Pulmonary artery endothelial cell (primary cell): ENCODE results near the gene INTS2. TPM values are rescaled to one million over a fixed set of nuclear protein-coding genes. Genes with fewer than 3 reads are reported as not detected.
A peak's percentile ranks its signal among the peaks of the same experiment; 100 is the strongest.
"Not testable (repeated sequence)": the region's sequence is repeated elsewhere in the genome, so short reads cannot be mapped to it uniquely, and the experiment has no call there.

Experiments used
- DNase-seq: peaks from one replicate; pipeline ENCODE4 v3.0.0-alpha.2; 2011; ENCODE audit warnings: low read depth, low spot score
- total RNA-seq: library from RNA; depleted of rRNA; stranded (reverse); fragments of >200 nt; gene quantifications from 2 replicates; pipeline ENCODE4 v1.2.3, GENCODE V29; 2014

INTS2 gene
- total RNA-seq, 1 donor from 2014 or later, result 19.6 TPM

- DNase-seq, result no peak
Measured at GRCh38 chr17:61852857-61853256, 74.9 kb downstream of the INTS2 start.

- DNase-seq, result no peak
Measured at GRCh38 chr17:61849674-61850073, 78.1 kb downstream of the INTS2 start.

GRCh38 chr17:61848896-61849295 is 78.9 kb downstream of the INTS2 start:
- DNase-seq, result no peak

- DNase-seq, result no peak
Measured at GRCh38 chr17:61848247-61848646, 79.5 kb downstream of the INTS2 start.

- DNase-seq, result no peak
Measured at GRCh38 chr17:61847659-61848058, 80.1 kb downstream of the INTS2 start.

- DNase-seq, result no peak
Measured at GRCh38 chr17:61846761-61847375, 80.9 kb downstream of the INTS2 start.

- DNase-seq, result no peak
Measured at GRCh38 chr17:61846088-61846487, 81.7 kb downstream of the INTS2 start.

- DNase-seq, result no peak
Measured at GRCh38 chr17:61843435-61843834, 84.3 kb downstream of the INTS2 start.

GRCh38 chr17:61842899-61843298 is 84.9 kb downstream of the INTS2 start:
- DNase-seq, result no peak

- no peak for DNase-seq
Measured at GRCh38 chr17:61839300-61839786, 88.4 kb downstream of the INTS2 start.

- peak; percentile 26 for DNase-seq
Measured at GRCh38 chr17:61837175-61838051, 90.4 kb downstream of the INTS2 start.

- no peak for DNase-seq
Measured at GRCh38 chr17:61836266-61837174, 91.3 kb downstream of the INTS2 start.

GRCh38 chr17:61835606-61836005 is 92.2 kb downstream of the INTS2 start:
- DNase-seq, result no peak

- no peak for DNase-seq
Measured at GRCh38 chr17:61834610-61835009, 93.2 kb downstream of the INTS2 start.

GRCh38 chr17:61833536-61834193 is 94.1 kb downstream of the INTS2 start:
- DNase-seq, result peak; percentile 11

- no peak for DNase-seq
Measured at GRCh38 chr17:61832463-61832862, 95.3 kb downstream of the INTS2 start.

- DNase-seq, result no peak
Measured at GRCh38 chr17:61831099-61831498, 96.7 kb downstream of the INTS2 start.

- DNase-seq, result no peak
Measured at GRCh38 chr17:61828694-61829093, 99.1 kb downstream of the INTS2 start.

GRCh38 chr17:61827649-61828395 is 100.0 kb downstream of the INTS2 start:
- no peak for DNase-seq

GRCh38 chr17:61826866-61827265 is 100.9 kb downstream of the INTS2 start:
- DNase-seq, result not testable (repeated sequence)
